ENCODE data around the gene TRIM39.

TRIM39 gene

GRCh38 chr6:30317913-30318589 is 8.7 kb upstream of the TRIM39 start:
- H3K23ac ChIP-seq (ENCODE audit: low read length): no peak overlapping the region
- no CpG with 5 or more reads among the region's 6 CpGs for WGBS (ENCODE audit: extremely low coverage, insufficient coverage, insufficient read length)
- H3K4ac ChIP-seq (ENCODE audit: low read depth, low read length): peak overlapping the region; percentile 53
- H3K9me3 ChIP-seq (ENCODE audit: insufficient read depth, low read depth, low read length): no peaks in the 10 kb centered on the region
- H3K4me1 ChIP-seq (ENCODE audit: control insufficient read depth in 1 of 2, insufficient read depth in 2 of 2, low read length in 2 of 2): no peaks in the 10 kb centered on the region
- peaks cover 3 to 10% of the 10 kb centered on the region in 2 experiments for H3K36me3 ChIP-seq (ENCODE audit: control insufficient read depth in 1 of 2, insufficient read depth in 2 of 2, low read length in 2 of 2)
- no peak overlapping the region for H2BK5ac ChIP-seq (ENCODE audit: low read depth, low read length, poor library complexity)
- no peak overlapping the region for H2AFZ ChIP-seq (ENCODE audit: insufficient read depth, low read length, poor library complexity)
- no peak overlapping the region for H2AK5ac ChIP-seq (ENCODE audit: low read length)
- no peak overlapping the region for H3K18ac ChIP-seq (ENCODE audit: low read length)
- H3K27ac ChIP-seq (ENCODE audit: low read depth, low read length): no peak overlapping the region
- H4K91ac ChIP-seq (ENCODE audit: low read depth, low read length): no peak overlapping the region
- H3K79me2 ChIP-seq (ENCODE audit: control insufficient read depth, insufficient read depth, low read length, poor library complexity): peaks cover 5% of the 10 kb centered on the region
- no peak overlapping the region for H4K8ac ChIP-seq (ENCODE audit: low read depth, low read length)
- no peak overlapping the region for H3K4me2 ChIP-seq (ENCODE audit: low read length)
- H4K12ac ChIP-seq (ENCODE audit: low read depth, low read length): no peak overlapping the region
- no peak overlapping the region for H3K9ac ChIP-seq (ENCODE audit: low read length)
- H3K79me1 ChIP-seq (ENCODE audit: low read length): no peaks in the 10 kb centered on the region
- no peak overlapping the region for H3K14ac ChIP-seq (ENCODE audit: low read length)
- DNase-seq: no peak
- no peak overlapping the region for H3K4me3 ChIP-seq (ENCODE audit: low read depth, low read length)
- H3K27me3 ChIP-seq (ENCODE audit: insufficient read depth, low read length): no peaks in the 10 kb centered on the region
- H2BK120ac ChIP-seq (ENCODE audit: insufficient read depth, low read length, poor library complexity): no peak overlapping the region
- H2BK12ac ChIP-seq (ENCODE audit: low read length): no peak overlapping the region

- Histone ChIP-seq H3K4me2 (ENCODE audit: low read length) (no peak overlapping the region), H3K4me3 (ENCODE audit: low read depth, low read length) (no peak overlapping the region), H3K9me3 (ENCODE audit: insufficient read depth, low read depth, low read length) (no peaks in the 10 kb centered on the region), H2AK5ac (ENCODE audit: low read length) (no peak overlapping the region), H4K91ac (ENCODE audit: low read depth, low read length) (no peak overlapping the region), H2BK5ac (ENCODE audit: low read depth, low read length, poor library complexity) (no peak overlapping the region), H2AFZ (ENCODE audit: insufficient read depth, low read length, poor library complexity) (no peak overlapping the region), H4K12ac (ENCODE audit: low read depth, low read length) (no peak overlapping the region), H3K79me1 (ENCODE audit: low read length) (no peaks in the 10 kb centered on the region), H3K36me3 (ENCODE audit: control insufficient read depth in 1 of 2, insufficient read depth in 2 of 2, low read length in 2 of 2) (peaks cover 0 to 6% of the 10 kb centered on the region in 2 experiments), H3K27me3 (ENCODE audit: insufficient read depth, low read length) (no peaks in the 10 kb centered on the region), H3K9ac (ENCODE audit: low read length) (no peak overlapping the region), H3K18ac (ENCODE audit: low read length) (no peak overlapping the region), H2BK120ac (ENCODE audit: insufficient read depth, low read length, poor library complexity) (no peak overlapping the region), H3K14ac (ENCODE audit: low read length) (no peak overlapping the region), H3K79me2 (ENCODE audit: control insufficient read depth, insufficient read depth, low read length, poor library complexity) (peaks cover 5% of the 10 kb centered on the region), H3K23ac (ENCODE audit: low read length) (no peak overlapping the region), H2BK12ac (ENCODE audit: low read length) (no peak overlapping the region), H3K4ac (ENCODE audit: low read depth, low read length) (peak overlapping the region; percentile 35), H3K27ac (ENCODE audit: low read depth, low read length) (no peak overlapping the region), H4K8ac (ENCODE audit: low read depth, low read length) (no peak overlapping the region), H3K4me1 (ENCODE audit: control insufficient read depth in 1 of 2, insufficient read depth in 2 of 2, low read length in 2 of 2) (no peaks in the 10 kb centered on the region)
- no peak for DNase-seq
- no CpG with 5 or more reads among the region's 1 CpG for WGBS (ENCODE audit: extremely low coverage, insufficient coverage, insufficient read length)
Measured at GRCh38 chr6:30319146-30319835, 7.4 kb upstream of the TRIM39 start.

- no CpG with 5 or more reads among the region's 6 CpGs for WGBS (ENCODE audit: extremely low coverage, insufficient coverage, insufficient read length)
- Histone ChIP-seq H3K79me1 (ENCODE audit: low read length) (peaks cover 10% of the 10 kb centered on the region), H2BK12ac (ENCODE audit: low read length) (no peak overlapping the region)
Measured at GRCh38 chr6:30321692-30322388, 4.9 kb upstream of the TRIM39 start.

GRCh38 chr6:30322527-30323501 is 3.9 kb upstream of the TRIM39 start:
- no CpG with 5 or more reads among the region's 20 CpGs for WGBS (ENCODE audit: extremely low coverage, insufficient coverage, insufficient read length)
- H3K9ac ChIP-seq (ENCODE audit: low read length): no peak overlapping the region

More at GRCh38 chr6:30321692-30322388, 4.9 kb upstream of the TRIM39 start:
- no peak overlapping the region for H3K9ac ChIP-seq (ENCODE audit: low read length)
- peaks cover 0 to 4% of the 10 kb centered on the region in 2 experiments for H3K36me3 ChIP-seq (ENCODE audit: control insufficient read depth in 1 of 2, insufficient read depth in 2 of 2, low read length in 2 of 2)
- no peak for DNase-seq
- peaks cover 0 to 2% of the 10 kb centered on the region in 2 experiments for H3K4me1 ChIP-seq (ENCODE audit: control insufficient read depth in 1 of 2, insufficient read depth in 2 of 2, low read length in 2 of 2)
- no peak overlapping the region for H2AK5ac ChIP-seq (ENCODE audit: low read length)
- peak overlapping the region; percentile 70 for H3K4ac ChIP-seq (ENCODE audit: low read depth, low read length)
- H2BK5ac ChIP-seq (ENCODE audit: low read depth, low read length, poor library complexity): no peak overlapping the region
- peaks cover 18% of the 10 kb centered on the region for H3K79me2 ChIP-seq (ENCODE audit: control insufficient read depth, insufficient read depth, low read length, poor library complexity)
- no peak overlapping the region for H3K18ac ChIP-seq (ENCODE audit: low read length)
- H2BK120ac ChIP-seq (ENCODE audit: insufficient read depth, low read length, poor library complexity): no peak overlapping the region
- H4K12ac ChIP-seq (ENCODE audit: low read depth, low read length): no peak overlapping the region
- no peak overlapping the region for H4K8ac ChIP-seq (ENCODE audit: low read depth, low read length)
- no peak overlapping the region for H4K91ac ChIP-seq (ENCODE audit: low read depth, low read length)
- no peak overlapping the region for H3K14ac ChIP-seq (ENCODE audit: low read length)
- H2AFZ ChIP-seq (ENCODE audit: insufficient read depth, low read length, poor library complexity): no peak overlapping the region
- H3K27ac ChIP-seq (ENCODE audit: low read depth, low read length): no peak overlapping the region
- no peak overlapping the region for H3K4me3 ChIP-seq (ENCODE audit: low read depth, low read length)
- H3K4me2 ChIP-seq (ENCODE audit: low read length): no peak overlapping the region
- H3K9me3 ChIP-seq (ENCODE audit: insufficient read depth, low read depth, low read length): no peaks in the 10 kb centered on the region
- H3K27me3 ChIP-seq (ENCODE audit: insufficient read depth, low read length): no peaks in the 10 kb centered on the region
- no peak overlapping the region for H3K23ac ChIP-seq (ENCODE audit: low read length)

More at GRCh38 chr6:30322527-30323501, 3.9 kb upstream of the TRIM39 start:
- H4K91ac ChIP-seq (ENCODE audit: low read depth, low read length): no peak overlapping the region
- no peak overlapping the region for H4K12ac ChIP-seq (ENCODE audit: low read depth, low read length)
- H3K18ac ChIP-seq (ENCODE audit: low read length): no peak overlapping the region
- no peak overlapping the region for H2BK5ac ChIP-seq (ENCODE audit: low read depth, low read length, poor library complexity)
- no peak overlapping the region for H4K8ac ChIP-seq (ENCODE audit: low read depth, low read length)
- H3K27me3 ChIP-seq (ENCODE audit: insufficient read depth, low read length): no peaks in the 10 kb centered on the region
- H3K9me3 ChIP-seq (ENCODE audit: insufficient read depth, low read depth, low read length): no peaks in the 10 kb centered on the region
- H3K4me2 ChIP-seq (ENCODE audit: low read length): no peak overlapping the region
- no peak overlapping the region for H3K23ac ChIP-seq (ENCODE audit: low read length)
- H3K4me1 ChIP-seq (ENCODE audit: control insufficient read depth in 1 of 2, insufficient read depth in 2 of 2, low read length in 2 of 2): peaks cover 0 to 5% of the 10 kb centered on the region in 2 experiments
- H3K4me3 ChIP-seq (ENCODE audit: low read depth, low read length): no peak overlapping the region
- peaks cover 14% of the 10 kb centered on the region for H3K79me1 ChIP-seq (ENCODE audit: low read length)
- H3K36me3 ChIP-seq (ENCODE audit: control insufficient read depth in 1 of 2, insufficient read depth in 2 of 2, low read length in 2 of 2): peaks cover 0 to 4% of the 10 kb centered on the region in 2 experiments
- peaks cover 17% of the 10 kb centered on the region for H3K79me2 ChIP-seq (ENCODE audit: control insufficient read depth, insufficient read depth, low read length, poor library complexity)
- no peak overlapping the region for H2AFZ ChIP-seq (ENCODE audit: insufficient read depth, low read length, poor library complexity)
- no peak overlapping the region for H2BK120ac ChIP-seq (ENCODE audit: insufficient read depth, low read length, poor library complexity)
- DNase-seq: peak; percentile 27 to 56
- H3K27ac ChIP-seq (ENCODE audit: low read depth, low read length): no peak overlapping the region
- H3K14ac ChIP-seq (ENCODE audit: low read length): no peak overlapping the region
- H2BK12ac ChIP-seq (ENCODE audit: low read length): no peak overlapping the region
- H3K4ac ChIP-seq (ENCODE audit: low read depth, low read length): peak overlapping the region; percentile 85
- H2AK5ac ChIP-seq (ENCODE audit: low read length): no peak overlapping the region
